ENCODE measurements around the gene ROBO4. TPM values are rescaled to one million over a fixed set of nuclear protein-coding genes. Genes with fewer than 3 reads are reported as not detected.

ROBO4 gene
- total and polyA plus RNA-seq, 9 of the 15 experiments (the other 6 are each of a cell fraction or from before 2014, with no cell fraction given): not detected

DNA sequence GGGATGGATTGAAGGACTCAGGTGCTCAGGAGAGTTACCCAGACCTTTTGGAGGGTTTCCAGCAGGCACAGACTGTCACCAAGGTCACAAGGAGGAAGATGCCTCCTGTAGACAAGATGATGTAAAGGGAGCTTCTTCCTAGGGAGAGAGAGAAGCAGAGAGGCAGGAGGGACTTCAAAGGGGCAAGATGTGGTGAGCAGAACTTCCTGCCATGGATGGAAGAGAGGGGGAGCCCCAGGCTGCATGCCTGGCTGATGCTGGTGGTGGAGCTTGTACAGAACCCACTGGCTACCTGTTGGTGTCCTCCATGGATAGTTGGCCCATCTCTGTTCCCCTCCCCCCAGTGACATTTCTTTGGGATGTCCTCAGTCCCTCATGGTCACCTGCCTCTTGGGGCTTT is 25.6 kb upstream of the ROBO4 start:
- intact Hi-C loops (cut with micrococcal nuclease) (no loop called here), in situ Hi-C loops (cut with MboI) (no loop called here)
- H3K4me2 ChIP-seq (ENCODE audit: insufficient read depth, low read length): no peak overlapping the region
- H2AFZ ChIP-seq (ENCODE audit: low read depth, low read length): no peak overlapping the region
- no peak overlapping the region for H3K27ac ChIP-seq (ENCODE audit: extremely low read depth, low read depth, low read length)
- no peaks in the 10 kb centered on the region for H3K9me3 ChIP-seq (replicated peaks; ENCODE audit: control insufficient read depth, insufficient read depth, low read depth, low read length)
- no peaks in the 10 kb centered on the region for H3K36me3 ChIP-seq (ENCODE audit: control insufficient read depth, insufficient read depth, low read length)
- CTCF ChIA-PET (ENCODE audit: low intra/inter-chr PET ratio): no interaction called here
- H4K20me1 ChIP-seq (replicated peaks; ENCODE audit: control insufficient read depth, insufficient read depth, low read length): no peaks in the 10 kb centered on the region
- ATAC-seq (no peak), FAIRE-seq (no peak), DNase-seq (ENCODE audit: extremely low read depth in 1 of 4, low spot score in 3 of 4) (no peak)
- no peak overlapping the region for H3K4me3 ChIP-seq
- H3K79me2 ChIP-seq (ENCODE audit: control insufficient read depth, insufficient read depth, low read length): no peaks in the 10 kb centered on the region
- no TSS peak for BruUV-seq (replicated peaks)
- no peak for TF ChIP-seq CBX5 (IDR thresholded peaks at IDR 0.05; ENCODE audit: borderline replicate concordance, low read depth)
- TF ChIP-seq KAT8 (IDR thresholded peaks at IDR 0.05; ENCODE audit: low read depth): no peak
- TF ChIP-seq NR2C2 (CRISPR knock-in tag; IDR thresholded peaks at IDR 0.05): no peak
- TF ChIP-seq NR2C2 (tag; IDR thresholded peaks at IDR 0.05): no peak
- TF ChIP-seq ZNF347 (CRISPR knock-in tag; IDR thresholded peaks at IDR 0.05; ENCODE audit: low read depth): no peak
- no peak for TF ChIP-seq ZNF3 (CRISPR knock-in tag; IDR thresholded peaks at IDR 0.05)
- TF ChIP-seq ZNF717 (CRISPR knock-in tag; IDR thresholded peaks at IDR 0.05): no peak
- TF ChIP-seq ZNF140 (CRISPR knock-in tag; IDR thresholded peaks at IDR 0.05): no peak
- TF ChIP-seq TAF15 (IDR thresholded peaks at IDR 0.05; ENCODE audit: low read depth, low read length): no peak
- no peak for TF ChIP-seq KLF1 (tag; IDR thresholded peaks at IDR 0.05)
- no peak for TF ChIP-seq SAP30 (IDR thresholded peaks at IDR 0.05; ENCODE audit: borderline replicate concordance, insufficient read depth, low read depth, low read length, poor library complexity, severe bottlenecking)
- no peak for TF ChIP-seq JUN (IDR thresholded peaks at IDR 0.05; ENCODE audit: borderline replicate concordance, low read depth, low read length)
- TF ChIP-seq JUN (CRISPR knock-in tag; IDR thresholded peaks at IDR 0.05; ENCODE audit: borderline replicate concordance): no peak
- TF ChIP-seq CTBP1 (IDR thresholded peaks at IDR 0.05; ENCODE audit: borderline replicate concordance): no peak
- no peak for TF ChIP-seq MAFF (IDR thresholded peaks at IDR 0.05; ENCODE audit: low read length)
- TF ChIP-seq TGIF2 (CRISPR knock-in tag; IDR thresholded peaks at IDR 0.05): no peak
- no peak for TF ChIP-seq ZNF589 (CRISPR knock-in tag; IDR thresholded peaks at IDR 0.05; ENCODE audit: low read depth)
- no peak for TF ChIP-seq NRF1 (conservative IDR thresholded peaks at IDR 0.05 in 1 of 2, IDR thresholded peaks at IDR 0.05 in 1 of 2)
- no peak for TF ChIP-seq ZFP1 (CRISPR knock-in tag; IDR thresholded peaks at IDR 0.05)
- no peak for TF ChIP-seq NFYB (IDR thresholded peaks at IDR 0.05; ENCODE audit: extremely low read depth, insufficient read length)
- no peak for TF ChIP-seq GABPB1 (CRISPR knock-in tag; IDR thresholded peaks at IDR 0.05)
- no peak for TF ChIP-seq ZNF175 (CRISPR knock-in tag; IDR thresholded peaks at IDR 0.05; ENCODE audit: low read depth)
- H3K27me3 ChIP-seq (ENCODE audit: control insufficient read depth in 2 of 2, insufficient read depth in 2 of 2, low read length in 2 of 2): peaks cover 35 to 74% of the 10 kb centered on the region in 2 experiments; a peak in 4 of 5 replicates
- H3K9me1 ChIP-seq (ENCODE audit: control insufficient read depth, insufficient read depth, low read length): no peaks in the 10 kb centered on the region
- POLR2A ChIA-PET: interaction anchor here (0.6 kb wide), 1 partner anchor 308 kb away, joined by 3 read pairs; no protein-coding TSS in a partner anchor
- no peaks in the 10 kb centered on the region for H3K4me1 ChIP-seq (replicated peaks in 1 of 2; ENCODE audit: control insufficient read depth in 2 of 2, insufficient read depth in 2 of 2, low read length in 2 of 2)
- H3K9ac ChIP-seq (ENCODE audit: insufficient read depth in 1 of 2, low read depth in 2 of 2, low read length in 2 of 2): no peak overlapping the region

Data from K562 (cell line).